ENCODE measurements around the gene TXNDC2.
"Not testable (repeated sequence)": the region's sequence is repeated elsewhere in the genome, so short reads cannot be mapped to it uniquely, and the experiment has no call there.

Gene TXNDC2

GRCh38 chr18:9885170-9886004 lies at the start of gene TXNDC2:
TSS of gene TXNDC2 (plus strand) at chr18:9885973. CDS start at chr18:9886681, 708 bp downstream.
- no peak for DNase-seq

GRCh38 chr18:9838144-9838877 lies 47.5 kb upstream of the TXNDC2 start:
- no peak for DNase-seq

DNA sequence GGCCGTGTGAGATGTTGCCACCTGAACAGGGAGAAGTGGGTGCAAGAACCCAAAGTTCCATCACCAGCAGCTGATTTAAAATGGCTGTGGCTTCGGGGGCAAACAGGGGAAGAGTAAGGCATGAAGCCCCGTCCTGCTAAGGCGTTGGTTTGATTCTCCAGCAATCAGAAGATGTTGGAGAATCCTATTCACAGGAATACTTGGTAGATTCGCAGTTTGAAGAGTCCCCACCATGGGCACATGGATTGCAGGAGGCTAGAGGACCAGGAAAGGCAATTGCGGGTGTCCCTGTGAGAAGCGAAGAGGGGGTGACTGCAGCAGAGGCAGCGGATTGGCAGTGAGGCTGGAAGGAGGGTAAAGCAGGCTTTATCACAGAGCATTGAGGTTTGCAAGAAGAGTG lies 46.6 kb upstream of the TXNDC2 start:
- no peak for DNase-seq

DNA sequence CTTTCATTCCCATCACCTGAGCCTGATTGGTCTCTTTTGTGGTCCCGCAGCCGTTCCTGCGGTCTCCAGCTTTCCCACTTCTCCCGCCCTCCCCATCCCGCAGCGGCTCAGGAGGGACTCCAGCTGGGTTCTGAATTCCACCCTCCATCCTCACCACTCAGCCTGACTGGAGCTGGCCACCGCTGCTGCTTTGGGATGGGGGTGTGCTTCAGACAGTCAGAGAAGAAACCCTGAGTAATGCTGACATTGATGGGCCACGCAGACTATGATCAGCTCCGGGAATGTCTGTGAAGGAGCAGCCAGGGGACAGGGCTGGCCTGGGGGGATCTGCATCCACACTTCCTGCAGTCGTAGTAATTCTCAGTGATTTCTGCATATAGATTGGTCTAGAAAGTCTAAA lies 45.9 kb upstream of the TXNDC2 start:
- no peak for DNase-seq

DNA sequence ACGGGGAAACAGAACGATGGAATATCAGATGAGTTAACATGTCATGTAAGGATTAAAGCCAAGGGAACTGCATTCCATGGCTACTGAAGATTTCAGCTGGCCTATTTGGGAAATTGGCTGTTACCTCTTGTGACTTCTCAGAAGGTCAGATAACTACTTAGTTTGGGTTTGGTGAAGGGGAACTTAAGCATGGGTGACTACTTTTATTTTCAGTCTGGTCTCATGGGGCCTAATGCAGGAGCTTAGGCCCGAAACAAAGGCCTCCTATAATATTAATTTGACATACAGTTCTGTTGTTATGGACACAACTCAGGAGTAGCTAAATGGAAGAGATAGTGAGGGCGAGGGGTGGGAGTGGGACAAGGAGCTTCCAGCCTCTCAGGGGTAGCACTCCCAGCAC lies 44.0 kb upstream of the TXNDC2 start:
- DNase-seq, result no peak

GRCh38 chr18:9842448-9842847 lies 43.3 kb upstream of the TXNDC2 start:
- no peak for DNase-seq

DNA sequence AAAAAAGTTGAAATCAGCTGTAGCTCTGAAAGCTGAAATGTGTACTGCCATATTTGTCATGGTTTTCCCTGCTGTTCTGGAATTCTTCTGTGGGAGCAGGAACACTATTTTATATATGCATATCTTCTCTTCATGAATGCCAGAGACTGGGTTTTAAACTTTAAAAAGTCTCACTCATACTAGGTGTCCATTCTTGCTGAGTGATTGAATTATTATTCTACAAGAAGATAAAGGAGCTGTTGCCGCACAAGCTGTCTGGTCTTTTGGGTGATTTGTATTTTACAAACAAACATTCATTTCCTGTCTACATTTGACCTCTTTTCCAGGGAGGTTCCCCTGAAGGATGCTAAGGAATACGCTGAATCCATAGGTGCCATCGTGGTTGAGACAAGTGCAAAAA lies 40.5 kb upstream of the TXNDC2 start:
- DNase-seq, result no peak

DNA sequence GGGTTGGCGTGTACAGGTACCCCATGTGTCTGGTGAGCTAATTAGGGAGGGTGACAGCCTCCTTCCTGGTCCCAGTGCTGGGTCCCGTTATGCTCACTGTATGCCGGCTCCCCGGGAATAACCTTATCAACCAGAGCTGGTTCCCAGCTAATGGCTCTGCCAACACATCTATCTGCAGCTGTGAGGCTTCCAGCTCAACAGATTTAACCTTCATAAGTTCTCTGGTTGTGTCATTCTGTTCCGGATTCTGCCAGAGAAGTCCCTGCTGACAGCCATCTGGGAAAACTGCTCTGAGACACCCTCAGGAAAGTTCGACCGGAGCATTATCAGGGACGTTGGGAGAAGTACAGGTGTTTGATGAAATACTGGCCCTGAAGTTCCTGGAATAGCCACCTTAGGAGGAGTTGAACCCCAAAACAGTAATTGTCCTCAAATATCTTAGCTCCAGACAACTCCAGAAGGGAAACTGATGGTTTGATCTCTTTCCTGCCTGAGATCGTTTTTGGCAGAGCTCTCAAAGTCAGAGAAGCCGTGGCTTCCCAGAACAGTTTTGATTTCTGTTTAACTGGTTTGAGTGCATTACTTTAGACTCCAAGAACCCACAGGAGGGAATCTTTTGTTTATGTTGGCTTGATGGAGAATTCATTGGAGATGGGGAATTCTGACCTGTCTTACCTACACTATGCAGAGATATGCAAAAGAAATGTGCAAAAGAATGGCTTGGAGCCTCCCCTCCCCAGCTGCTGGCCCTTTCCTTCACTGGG lies 39.4 kb upstream of the TXNDC2 start:
- DNase-seq, result no peak

DNA sequence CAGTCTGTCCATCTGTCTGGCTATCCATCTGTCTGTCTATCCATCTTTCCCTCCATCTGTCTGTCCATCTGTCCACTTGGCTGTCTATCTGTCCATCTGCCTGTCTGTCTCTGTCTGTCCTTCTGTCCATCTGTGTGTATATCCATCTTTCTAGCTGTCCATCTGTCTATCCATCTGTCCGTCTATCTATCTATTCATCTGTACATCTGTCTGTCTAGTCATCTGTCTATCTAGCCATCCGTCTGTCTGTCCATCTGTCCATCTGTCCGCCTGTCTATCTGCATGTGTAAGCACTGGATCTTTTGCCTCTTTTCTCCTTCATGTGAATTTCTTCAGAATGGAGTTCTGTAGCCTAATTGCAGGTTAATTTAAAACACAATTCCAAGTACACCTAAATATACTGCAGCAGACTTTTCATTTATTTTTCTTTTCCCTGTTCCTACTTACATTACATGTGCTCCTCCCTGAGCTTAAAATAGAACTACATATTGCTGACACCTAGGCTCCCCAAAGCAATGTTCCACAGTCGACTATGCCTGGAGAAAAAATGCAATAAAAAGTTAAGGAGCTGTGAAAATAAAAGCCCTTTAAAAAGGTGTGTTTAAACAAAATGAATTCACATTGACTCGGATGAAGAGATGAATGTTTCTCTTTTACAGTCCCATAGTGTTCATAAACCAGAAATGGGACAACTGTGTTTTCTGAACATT lies 37.4 kb upstream of the TXNDC2 start:
- DNase-seq, result no peak

DNA sequence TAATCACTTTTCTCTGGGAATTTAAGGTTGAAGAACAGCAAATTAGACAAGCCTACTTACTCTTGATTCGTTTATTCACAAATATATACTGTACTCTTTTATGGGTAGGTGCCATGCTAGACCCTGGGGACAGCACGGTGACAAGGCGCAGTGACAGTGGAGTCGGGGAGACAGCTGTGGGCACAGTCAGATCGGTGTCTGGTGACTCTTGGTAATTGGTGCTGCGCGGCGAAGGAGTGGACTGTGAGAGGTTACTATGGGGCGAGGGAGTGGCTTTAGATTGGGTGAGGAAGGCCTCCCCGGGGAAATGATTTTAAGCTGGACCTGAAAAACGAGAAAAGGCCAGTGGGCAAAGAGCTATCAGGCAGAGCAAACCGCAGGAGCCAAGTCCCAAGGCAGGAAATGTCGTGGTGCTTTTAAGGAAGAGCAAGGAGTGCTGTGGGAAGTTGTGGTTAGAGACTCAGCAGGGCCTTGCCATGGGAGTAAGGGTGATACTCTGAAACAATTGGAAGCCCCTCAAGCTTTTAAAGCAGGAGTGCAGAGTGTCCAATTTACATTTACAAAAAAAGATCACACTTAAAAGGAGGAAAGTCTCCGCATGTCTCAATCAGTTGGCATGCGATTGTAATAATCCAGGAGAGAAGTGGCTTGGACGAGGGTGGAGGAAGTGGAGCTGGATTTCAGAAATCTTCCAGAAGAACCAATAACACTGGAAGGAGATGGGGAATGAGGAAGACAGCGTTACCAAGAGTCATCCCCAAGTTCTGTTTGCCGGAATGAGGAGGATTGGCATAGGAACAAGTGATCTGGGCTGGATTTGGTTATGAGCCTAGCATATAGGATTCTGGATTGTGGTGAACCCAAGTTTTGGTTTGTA lies 36.1 kb upstream of the TXNDC2 start:
- DNase-seq, result no peak

DNA sequence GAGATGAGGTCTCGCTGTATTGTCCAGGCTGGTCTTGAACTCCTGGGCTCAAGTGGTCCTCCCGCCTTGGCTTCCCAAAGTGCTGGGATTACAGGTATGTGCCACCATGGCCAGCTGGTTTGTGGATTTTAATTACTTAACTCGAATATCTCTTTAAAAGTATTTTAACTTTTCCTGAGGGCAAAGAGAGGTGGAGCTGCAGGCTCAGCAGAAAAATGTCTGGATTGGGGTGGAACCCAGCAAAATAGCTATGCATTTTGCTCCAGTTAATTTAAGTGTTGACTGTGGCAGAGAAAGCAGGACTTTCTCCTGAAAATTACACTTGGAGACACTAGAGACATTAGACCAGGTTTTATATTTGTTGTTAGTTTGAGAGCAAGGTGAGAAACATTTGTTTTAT lies 35.5 kb upstream of the TXNDC2 start:
- DNase-seq, result no peak

DNA sequence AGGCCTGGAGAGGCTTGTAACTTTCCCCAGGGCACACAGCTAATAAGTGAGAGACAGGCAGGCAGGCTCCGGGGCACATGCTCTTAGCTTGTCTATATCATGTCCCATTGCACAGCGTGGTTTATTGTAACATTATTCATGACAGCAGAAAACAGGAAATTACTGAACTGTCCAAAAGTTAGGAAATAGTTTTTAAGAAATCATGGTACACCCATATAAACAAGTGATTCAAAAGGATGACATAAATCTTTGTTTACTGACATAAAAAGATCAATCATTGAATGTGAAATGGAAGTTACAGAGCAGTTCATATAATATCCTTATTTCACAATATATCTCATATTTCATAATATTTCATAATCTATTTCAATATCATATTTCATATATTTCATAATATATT lies 34.3 kb upstream of the TXNDC2 start:
- peak; percentile 68 to 80 for DNase-seq

DNA sequence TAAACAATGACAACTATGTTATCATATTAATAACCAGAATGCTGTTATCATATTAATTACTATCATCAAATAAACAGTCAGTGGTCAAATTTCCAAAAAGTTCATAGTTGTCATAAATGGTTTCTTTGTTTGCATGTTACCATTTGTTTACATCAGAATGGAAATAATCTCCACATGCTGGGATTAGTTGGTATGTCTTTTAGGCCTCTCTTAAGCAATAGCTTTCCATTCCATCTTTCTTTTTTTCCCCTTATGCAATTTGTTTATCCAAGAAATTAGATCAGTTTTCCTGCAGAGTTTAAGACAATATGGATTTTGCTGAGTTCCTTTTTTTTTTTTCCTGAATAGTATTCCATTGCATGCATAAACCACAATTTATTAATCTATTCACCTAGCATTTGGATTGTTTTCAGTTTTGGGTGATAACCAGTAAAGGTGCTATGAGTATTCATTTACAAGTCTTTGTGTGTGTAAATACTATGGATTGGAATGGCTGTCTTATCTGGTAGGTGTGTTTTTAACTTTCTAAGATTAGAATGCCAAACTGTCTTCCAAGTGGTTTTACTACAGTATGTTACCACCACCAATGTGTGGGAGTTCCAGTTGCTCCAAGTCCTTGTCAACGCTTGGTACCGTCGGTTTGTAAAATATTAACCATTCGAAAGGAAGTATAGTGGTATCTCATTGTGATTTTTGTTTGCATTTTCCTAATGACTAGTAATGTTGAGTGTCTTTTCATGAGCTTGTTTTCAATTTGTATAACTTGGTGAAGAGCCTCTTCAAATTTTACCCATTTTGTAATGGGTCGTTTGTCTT lies 33.3 kb upstream of the TXNDC2 start:
- no peak for DNase-seq

- DNase-seq, result no peak
These were observed 30.7 kb upstream of the TXNDC2 start for GRCh38 chr18:9854801-9855676.

- DNase-seq, result no peak
These were observed 30.1 kb upstream of the TXNDC2 start for GRCh38 chr18:9855681-9856080.

- no peak for DNase-seq
These were observed 29.7 kb upstream of the TXNDC2 start for GRCh38 chr18:9856092-9856491.

DNA sequence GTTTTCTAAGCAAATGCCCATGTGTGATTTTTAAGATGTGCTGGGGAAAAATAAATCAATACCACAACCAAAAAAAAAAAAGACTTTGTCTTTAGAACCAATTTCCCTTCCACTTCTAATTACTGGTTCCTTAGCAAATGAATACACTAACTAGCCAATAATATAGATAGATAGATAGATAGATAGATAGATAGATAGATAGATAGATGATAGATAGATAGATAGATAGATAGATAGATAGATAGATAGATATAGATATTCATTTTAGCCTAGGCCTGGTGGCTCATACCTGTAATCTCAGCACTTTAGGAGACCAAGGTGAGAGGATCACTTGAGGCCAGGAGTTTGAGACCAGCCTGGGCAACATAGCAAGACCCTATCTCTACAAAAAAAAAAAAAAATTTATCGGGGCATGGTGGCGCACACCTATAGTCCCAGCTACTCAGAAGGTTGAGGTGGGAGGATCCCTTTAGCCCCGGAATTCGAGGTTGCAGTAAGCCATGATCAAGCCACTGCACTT lies 28.2 kb upstream of the TXNDC2 start:
- not testable (repeated sequence) for DNase-seq

- no peak for DNase-seq
These were observed 27.1 kb upstream of the TXNDC2 start for GRCh38 chr18:9858642-9859041.

- DNase-seq, result no peak
These were observed 26.5 kb upstream of the TXNDC2 start for GRCh38 chr18:9859232-9859631.

DNA sequence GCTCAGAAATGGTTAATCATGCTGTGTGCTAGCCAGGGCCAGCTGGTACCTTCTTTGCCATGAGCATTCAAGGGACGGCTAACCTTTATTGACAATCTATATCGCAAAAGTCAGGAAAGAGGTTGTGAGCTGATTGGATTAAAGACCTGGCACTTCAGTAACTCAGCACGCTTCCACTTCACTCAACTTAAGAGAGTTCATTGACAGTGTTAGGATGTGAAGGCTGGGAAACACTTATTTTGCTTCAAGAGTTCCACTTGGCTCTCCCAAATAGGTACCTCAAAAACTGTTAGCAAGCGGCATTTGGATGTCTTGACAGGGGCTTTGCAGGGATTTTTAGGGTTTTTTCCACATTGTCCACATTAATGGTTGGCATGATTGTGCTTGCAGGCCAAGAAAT lies 25.1 kb upstream of the TXNDC2 start:
- DNase-seq, result no peak
